Gastroesophageal sphincter (tissue), 3 donors: Measurements from ENCODE around the gene FUT4.

Source experiments
- EP300 ChIP-seq: sonication (generic); formaldehyde crosslinking; IDR thresholded peaks from one replicate; pipeline ENCODE4 v1.6.1; 2017; ENCODE audit warnings: antibody characterized with exemption, mild to moderate bottlenecking
- POLR2A ChIP-seq, 2 donors: fragments of 450-650 bp; IDR thresholded peaks; one replicate each; pipeline ENCODE4 v1.6.1; 2017; ENCODE audit warnings: antibody characterized with exemption in 2 of 2, mild to moderate bottlenecking in 2 of 2, moderate library complexity in 1 of 2
- POLR2AphosphoS5 ChIP-seq: sonication (generic); formaldehyde crosslinking; IDR thresholded peaks from one replicate; pipeline ENCODE4 v1.6.1; 2017; ENCODE audit warnings: antibody characterized with exemption
- TF ChIP-seq, protein P1 (sequence below), 4 experiments: fragments of 200-600 bp in 2 of 4; fragments of 450-650 bp in 2 of 4; sonication (generic) in 1 of 4; IDR thresholded peaks; one replicate each; pipeline ENCODE4 v1.5.1; 2017 to 2019; ENCODE audit warnings: antibody characterized with exemption in 4 of 4, mild to moderate bottlenecking in 2 of 4, moderate library complexity in 2 of 4

DNA sequence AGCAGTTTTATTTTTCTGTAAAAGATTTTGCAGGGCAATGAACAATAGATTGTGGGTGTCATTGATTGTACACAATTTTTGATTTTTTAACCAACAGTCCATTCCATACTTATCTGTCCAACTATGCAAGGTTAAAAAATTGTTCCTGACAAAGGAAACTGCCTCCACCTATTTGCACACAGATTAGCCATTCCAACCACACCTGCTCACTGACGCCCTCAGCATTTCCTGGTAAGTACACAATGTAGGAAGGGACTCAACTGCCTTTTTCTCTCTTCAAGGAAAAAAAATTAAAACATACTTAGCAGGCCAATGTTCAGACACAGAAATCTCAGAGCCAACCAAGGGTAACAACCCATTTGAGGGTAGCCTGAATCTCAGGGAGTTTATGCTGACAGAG lies 4.3 kb upstream of the FUT4 start:
- TF ChIP-seq, protein P1, sequence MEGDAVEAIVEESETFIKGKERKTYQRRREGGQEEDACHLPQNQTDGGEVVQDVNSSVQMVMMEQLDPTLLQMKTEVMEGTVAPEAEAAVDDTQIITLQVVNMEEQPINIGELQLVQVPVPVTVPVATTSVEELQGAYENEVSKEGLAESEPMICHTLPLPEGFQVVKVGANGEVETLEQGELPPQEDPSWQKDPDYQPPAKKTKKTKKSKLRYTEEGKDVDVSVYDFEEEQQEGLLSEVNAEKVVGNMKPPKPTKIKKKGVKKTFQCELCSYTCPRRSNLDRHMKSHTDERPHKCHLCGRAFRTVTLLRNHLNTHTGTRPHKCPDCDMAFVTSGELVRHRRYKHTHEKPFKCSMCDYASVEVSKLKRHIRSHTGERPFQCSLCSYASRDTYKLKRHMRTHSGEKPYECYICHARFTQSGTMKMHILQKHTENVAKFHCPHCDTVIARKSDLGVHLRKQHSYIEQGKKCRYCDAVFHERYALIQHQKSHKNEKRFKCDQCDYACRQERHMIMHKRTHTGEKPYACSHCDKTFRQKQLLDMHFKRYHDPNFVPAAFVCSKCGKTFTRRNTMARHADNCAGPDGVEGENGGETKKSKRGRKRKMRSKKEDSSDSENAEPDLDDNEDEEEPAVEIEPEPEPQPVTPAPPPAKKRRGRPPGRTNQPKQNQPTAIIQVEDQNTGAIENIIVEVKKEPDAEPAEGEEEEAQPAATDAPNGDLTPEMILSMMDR (IDR thresholded peaks at IDR 0.05): no peak
- no peak for TF ChIP-seq POLR2A (IDR thresholded peaks at IDR 0.05)
- no peak for TF ChIP-seq POLR2AphosphoS5
- TF ChIP-seq EP300: no peak
